Measurements from ENCODE around the gene G6PC3. TPM values are rescaled to one million over a fixed set of nuclear protein-coding genes. Genes with fewer than 3 reads are reported as not detected.
"Not testable (repeated sequence)": the region's sequence is repeated elsewhere in the genome, so short reads cannot be mapped to it uniquely, and the experiment has no call there.

G6PC3 gene
- 10 to 100 TPM; 39.4 to 85.3 (median 39.5) TPM for polyA plus RNA-seq

GRCh38 chr17:44070455-44071197 lies at the start of gene G6PC3:
Gene G6PC3 (plus strand): TSS chr17:44070735. CDS start chr17:44070966, 231 bp downstream.
- peak within 1 kb of the TSS; percentile 71 for H3K27ac ChIP-seq (ENCODE audit: low read depth, low read length)
- 0 to 1% (median 1%) methylated on average over 49 to 53 of the region's 53 CpGs for WGBS, 3 donors

GRCh38 chr17:44021227-44021626 lies 49.3 kb upstream of the G6PC3 start:
- H3K27ac ChIP-seq (ENCODE audit: low read depth, low read length) = not testable (repeated sequence)
- WGBS, 3 donors = 94 to 96% (median 95%) methylated on average over 7 of the region's 7 CpGs

GRCh38 chr17:44022246-44022645 lies 48.3 kb upstream of the G6PC3 start:
- no peak overlapping the region for H3K27ac ChIP-seq (ENCODE audit: low read depth, low read length)
- 96 to 99% (median 96%) methylated on average over 2 of the region's 2 CpGs for WGBS, 3 donors

GRCh38 chr17:44023545-44024270 lies 46.8 kb upstream of the G6PC3 start:
- WGBS, 3 donors = 90 to 93% (median 93%) methylated on average over 22 of the region's 22 CpGs
- H3K27ac ChIP-seq (ENCODE audit: low read depth, low read length) = no peak overlapping the region

- WGBS, 3 donors = 54 to 65% (median 62%) methylated on average over 6 of the region's 6 CpGs
- H3K27ac ChIP-seq (ENCODE audit: low read depth, low read length) = no peak overlapping the region
These were observed 46.3 kb upstream of the G6PC3 start for GRCh38 chr17:44024271-44024663.

GRCh38 chr17:44024853-44025252 lies 45.7 kb upstream of the G6PC3 start:
- H3K27ac ChIP-seq (ENCODE audit: low read depth, low read length) = no peak overlapping the region
- 85 to 92% (median 89%) methylated on average over 4 of the region's 4 CpGs for WGBS, 3 donors

- 75 to 85% (median 84%) methylated on average over 5 of the region's 5 CpGs for WGBS, 3 donors
- H3K27ac ChIP-seq (ENCODE audit: low read depth, low read length) = no peak overlapping the region
These were observed 40.8 kb upstream of the G6PC3 start for GRCh38 chr17:44029736-44030135.

- H3K27ac ChIP-seq (ENCODE audit: low read depth, low read length) = no peak overlapping the region
- 86 to 91% (median 90%) methylated on average over 3 of the region's 3 CpGs for WGBS, 3 donors
These were observed 40.1 kb upstream of the G6PC3 start for GRCh38 chr17:44030482-44030881.

- no peak overlapping the region for H3K27ac ChIP-seq (ENCODE audit: low read depth, low read length)
- WGBS, 3 donors = 55 to 64% (median 62%) methylated on average over 3 of the region's 3 CpGs
These were observed 36.6 kb upstream of the G6PC3 start for GRCh38 chr17:44033861-44034408.

- no CpG with 5 or more reads among the region's 3 CpGs for WGBS, 3 donors
- H3K27ac ChIP-seq (ENCODE audit: low read depth, low read length) = not testable (repeated sequence)
These were observed 35.8 kb upstream of the G6PC3 start for GRCh38 chr17:44034688-44035087.

GRCh38 chr17:44037471-44037870 lies 33.1 kb upstream of the G6PC3 start:
- H3K27ac ChIP-seq (ENCODE audit: low read depth, low read length) = no peak overlapping the region
- WGBS, 3 donors = 75 to 90% (median 85%) methylated on average over 2 of the region's 2 CpGs

- no peak overlapping the region for H3K27ac ChIP-seq (ENCODE audit: low read depth, low read length)
- 78 to 86% (median 82%) methylated on average over 3 of the region's 3 CpGs for WGBS, 3 donors
These were observed 31.9 kb upstream of the G6PC3 start for GRCh38 chr17:44038604-44039011.

GRCh38 chr17:44039829-44040635 lies 30.5 kb upstream of the G6PC3 start:
- no peak overlapping the region for H3K27ac ChIP-seq (ENCODE audit: low read depth, low read length)
- 65 to 78% (median 72%) methylated on average over 5 to 6 of the region's 6 CpGs for WGBS, 3 donors

- 21 to 67% (median 29%) methylated on average over 4 of the region's 4 CpGs for WGBS, 3 donors
- no peak overlapping the region for H3K27ac ChIP-seq (ENCODE audit: low read depth, low read length)
These were observed 27.3 kb upstream of the G6PC3 start for GRCh38 chr17:44043272-44043696.

GRCh38 chr17:44044071-44044470 lies 26.5 kb upstream of the G6PC3 start:
- no peak overlapping the region for H3K27ac ChIP-seq (ENCODE audit: low read depth, low read length)
- WGBS, 3 donors = 33 to 82% (median 33%) methylated on average over 1 of the region's 1 CpG

- WGBS, 3 donors = 92 to 96% (median 95%) methylated on average over 4 of the region's 4 CpGs
- H3K27ac ChIP-seq (ENCODE audit: low read depth, low read length) = no peak overlapping the region
These were observed 25.0 kb upstream of the G6PC3 start for GRCh38 chr17:44045486-44045885.

- WGBS, 3 donors = 88 to 99% (median 98%) methylated on average over 7 of the region's 7 CpGs
- H3K27ac ChIP-seq (ENCODE audit: low read depth, low read length) = not testable (repeated sequence)
These were observed 23.6 kb upstream of the G6PC3 start for GRCh38 chr17:44046893-44047292.

GRCh38 chr17:44049294-44050060 lies 21.1 kb upstream of the G6PC3 start:
- WGBS, 3 donors = 91 to 95% (median 93%) methylated on average over 9 of the region's 9 CpGs
- no peak overlapping the region for H3K27ac ChIP-seq (ENCODE audit: low read depth, low read length)

Data from adipose tissue (tissue), 3 donors.